K562 (cell line): ENCODE data around the gene PRRC2A.

Experiments used
- FOSL1 ChIP-seq: fragments of 200-800 bp; sonication (Bioruptor generic); conservative IDR thresholded peaks from 2 replicates; pipeline ENCODE4 v1.6.1; 2016; ENCODE audit warnings: missing genetic modification characterization, missing compliant biosample characterization
- RFX5 ChIP-seq: IDR thresholded peaks from 2 replicates; pipeline ENCODE4 v1.6.1; 2011; ENCODE audit warnings: low read depth, mild to moderate bottlenecking, improper control_type of control experiment, low read length

DNA sequence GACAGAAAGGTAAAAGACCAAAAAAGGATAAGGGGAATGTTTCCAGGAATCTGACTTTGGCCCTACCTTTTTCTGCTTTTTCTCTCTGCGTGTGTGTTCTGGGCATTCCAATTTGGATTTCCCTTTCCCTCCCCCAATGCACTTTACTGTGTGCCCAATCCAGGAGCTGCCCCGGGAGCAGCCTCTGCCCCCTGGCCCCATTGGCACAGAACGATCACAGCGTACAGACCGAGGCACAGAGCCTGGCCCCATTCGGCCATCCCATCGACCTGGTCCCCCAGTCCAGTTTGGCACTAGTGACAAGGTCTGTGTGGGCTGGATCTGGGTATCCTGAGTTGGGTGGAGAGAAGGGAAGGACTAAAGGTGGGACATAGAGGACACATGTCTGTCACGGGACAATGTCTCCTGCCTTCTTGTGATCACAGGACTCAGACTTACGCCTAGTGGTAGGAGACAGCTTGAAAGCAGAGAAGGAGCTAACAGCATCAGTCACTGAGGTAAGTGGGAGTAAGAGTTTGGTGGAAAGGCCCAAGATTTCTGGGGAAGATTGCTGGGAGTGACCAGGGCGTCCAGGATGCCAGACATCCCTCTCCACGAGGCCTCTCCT, 14.6 kb downstream of the PRRC2A start:
- TF ChIP-seq FOSL1 (tag) (no peak), RFX5 (no peak)
